HEK293 (cell line): ENCODE data around the gene CEP350.

Source experiments
- AEBP2 ChIP-seq: fragments of 450-650 bp; formaldehyde crosslinking; IDR thresholded peaks from 2 replicates; pipeline ENCODE4 v1.5.1; 2016; ENCODE audit warnings: missing biosample characterization, missing genetic modification characterization, borderline replicate concordance
- BCL11A ChIP-seq: fragments of 450-650 bp; formaldehyde crosslinking; IDR thresholded peaks from 2 replicates; pipeline ENCODE4 v1.5.1; 2016; ENCODE audit warnings: low read depth, missing biosample characterization, missing genetic modification characterization
- ELK4 ChIP-seq: IDR thresholded peaks from 2 replicates; pipeline ENCODE4 v1.6.1; 2011; ENCODE audit warnings: mild to moderate bottlenecking, low read depth, low read length, borderline replicate concordance
- GLI4 ChIP-seq: fragments of 450-650 bp; formaldehyde crosslinking; IDR thresholded peaks from 2 replicates; pipeline ENCODE4 v1.5.1; 2016; ENCODE audit warnings: missing biosample characterization, missing genetic modification characterization
- HOXA7 ChIP-seq: sonication (generic); formaldehyde crosslinking; IDR thresholded peaks from 2 replicates; pipeline ENCODE4 v1.8.1; 2022; ENCODE audit warnings: missing genetic modification reagents, borderline replicate concordance
- IKZF3 ChIP-seq: fragments of 450-650 bp; IDR thresholded peaks from 2 replicates; pipeline ENCODE4 v1.5.0; 2018; ENCODE audit warnings: missing biosample characterization, mild to moderate bottlenecking, missing genetic modification characterization, moderate library complexity
- KLF10 ChIP-seq: fragments of 450-650 bp; IDR thresholded peaks from 2 replicates; pipeline ENCODE4 v1.5.1; 2018; ENCODE audit warnings: missing biosample characterization, mild to moderate bottlenecking, missing genetic modification characterization
- KLF9 ChIP-seq: fragments of 450-650 bp; formaldehyde crosslinking; IDR thresholded peaks from 2 replicates; pipeline ENCODE4 v1.5.1; 2016; ENCODE audit warnings: missing biosample characterization, missing genetic modification characterization, low read depth
- OSR2 ChIP-seq: fragments of 450-650 bp; formaldehyde crosslinking; IDR thresholded peaks from 2 replicates; pipeline ENCODE4 v1.5.1; 2016; ENCODE audit warnings: missing biosample characterization, missing genetic modification characterization
- REPIN1 ChIP-seq: fragments of 450-650 bp; formaldehyde crosslinking; IDR thresholded peaks from 2 replicates; pipeline ENCODE4 v1.5.1; 2017; ENCODE audit warnings: missing biosample characterization, missing genetic modification characterization, low read depth
- SETDB1 ChIP-seq: IDR thresholded peaks from one replicate; pipeline ENCODE4 v1.6.1; 2017; ENCODE audit warnings: mild to moderate bottlenecking, low read length, moderate library complexity, mixed read lengths; ENCODE audit not compliant: insufficient read length
- WT1 ChIP-seq: fragments of 450-650 bp; formaldehyde crosslinking; IDR thresholded peaks from 2 replicates; pipeline ENCODE4 v1.5.1; 2016; ENCODE audit warnings: missing biosample characterization, missing genetic modification characterization
- ZBTB1 ChIP-seq: fragments of 450-650 bp; formaldehyde crosslinking; IDR thresholded peaks from 2 replicates; pipeline ENCODE4 v1.5.1; 2016; ENCODE audit warnings: missing biosample characterization, missing genetic modification characterization
- ZBTB17 ChIP-seq: fragments of 450-650 bp; formaldehyde crosslinking; IDR thresholded peaks from 2 replicates; pipeline ENCODE4 v1.5.1; 2016; ENCODE audit warnings: missing biosample characterization, missing genetic modification characterization
- ZNF146 ChIP-seq: fragments of 450-650 bp; formaldehyde crosslinking; IDR thresholded peaks from 2 replicates; pipeline ENCODE4 v1.5.1; 2016; ENCODE audit warnings: missing biosample characterization, missing genetic modification characterization
- ZNF18 ChIP-seq: fragments of 450-650 bp; formaldehyde crosslinking; IDR thresholded peaks from 2 replicates; pipeline ENCODE4 v1.5.1; 2016; ENCODE audit warnings: missing biosample characterization, missing genetic modification characterization
- ZNF23 ChIP-seq: fragments of 450-650 bp; formaldehyde crosslinking; IDR thresholded peaks from 2 replicates; pipeline ENCODE4 v1.5.1; 2016; ENCODE audit warnings: missing biosample characterization, missing genetic modification characterization, borderline replicate concordance
- ZNF248 ChIP-seq: fragments of 450-650 bp; formaldehyde crosslinking; IDR thresholded peaks from 2 replicates; pipeline ENCODE4 v1.5.1; 2017; ENCODE audit warnings: missing biosample characterization, missing genetic modification characterization
- ZNF266 ChIP-seq: fragments of 450-650 bp; formaldehyde crosslinking; IDR thresholded peaks from 2 replicates; pipeline ENCODE4 v1.5.1; 2016; ENCODE audit warnings: missing biosample characterization, missing genetic modification characterization, low read depth
- ZNF280C ChIP-seq: fragments of 450-650 bp; formaldehyde crosslinking; IDR thresholded peaks from 2 replicates; pipeline ENCODE4 v1.5.1; 2016; ENCODE audit warnings: missing biosample characterization, missing genetic modification characterization
- ZNF311 ChIP-seq: fragments of 450-650 bp; formaldehyde crosslinking; IDR thresholded peaks from 2 replicates; pipeline ENCODE4 v1.5.1; 2017; ENCODE audit warnings: missing biosample characterization, missing genetic modification characterization, borderline replicate concordance
- ZNF324 ChIP-seq: fragments of 450-650 bp; formaldehyde crosslinking; IDR thresholded peaks from 2 replicates; pipeline ENCODE4 v1.5.1; 2016; ENCODE audit warnings: missing biosample characterization, missing genetic modification characterization
- ZNF335 ChIP-seq: fragments of 450-650 bp; formaldehyde crosslinking; conservative IDR thresholded peaks from 2 replicates; pipeline ENCODE4 v1.5.1; 2016; ENCODE audit warnings: missing biosample characterization, missing genetic modification characterization
- ZNF404 ChIP-seq: fragments of 450-650 bp; formaldehyde crosslinking; IDR thresholded peaks from 2 replicates; pipeline ENCODE4 v1.5.1; 2017; ENCODE audit warnings: missing biosample characterization, missing genetic modification characterization
- ZNF521 ChIP-seq: fragments of 450-650 bp; formaldehyde crosslinking; IDR thresholded peaks from 2 replicates; pipeline ENCODE4 v1.5.1; 2017; ENCODE audit warnings: missing biosample characterization, mild to moderate bottlenecking, missing genetic modification characterization
- ZNF596 ChIP-seq: fragments of 450-650 bp; IDR thresholded peaks from 2 replicates; pipeline ENCODE4 v1.5.0; 2018; ENCODE audit warnings: missing biosample characterization, mild to moderate bottlenecking, missing genetic modification characterization, moderate library complexity
- ZNF610 ChIP-seq: fragments of 450-650 bp; formaldehyde crosslinking; IDR thresholded peaks from 2 replicates; pipeline ENCODE4 v1.5.1; 2016; ENCODE audit warnings: missing biosample characterization, missing genetic modification characterization, borderline replicate concordance
- ZNF624 ChIP-seq: fragments of 450-650 bp; formaldehyde crosslinking; IDR thresholded peaks from 2 replicates; pipeline ENCODE4 v1.5.1; 2017; ENCODE audit warnings: missing biosample characterization, missing genetic modification characterization
- ZNF658 ChIP-seq: fragments of 450-650 bp; formaldehyde crosslinking; IDR thresholded peaks from 2 replicates; pipeline ENCODE4; 2016; ENCODE audit warnings: missing biosample characterization, missing genetic modification characterization
- ZNF704 ChIP-seq: fragments of 450-650 bp; formaldehyde crosslinking; IDR thresholded peaks from 2 replicates; pipeline ENCODE4 v1.5.1; 2016; ENCODE audit warnings: missing biosample characterization, missing genetic modification characterization
- ZSCAN30 ChIP-seq: fragments of 450-650 bp; IDR thresholded peaks from 2 replicates; pipeline ENCODE4 v1.5.1; 2018; ENCODE audit warnings: missing biosample characterization, mild to moderate bottlenecking, missing genetic modification characterization, moderate library complexity
- ZSCAN4 ChIP-seq: fragments of 450-650 bp; formaldehyde crosslinking; IDR thresholded peaks from 2 replicates; pipeline ENCODE4 v1.5.1; 2017; ENCODE audit warnings: missing biosample characterization, missing genetic modification characterization

The CEP350 gene

GRCh38 chr1:179973198-179974110 is 18.8 kb downstream of the CEP350 start (continued):
- TF ChIP-seq ZNF335 (peak; percentile 21; the same call in 1 of the 2 replicates), ZNF404 (tag by site-specific recombination) (no peak), GLI4 (no peak), HOXA7 (CRISPR knock-in tag) (no peak), IKZF3 (no peak), REPIN1 (no peak), OSR2 (peak; percentile 83), KLF10 (tag by site-specific recombination) (0 out of 2 replicates have a peak, but pooled peaks have one; percentile 40), AEBP2 (tag by site-specific recombination) (0 out of 2 replicates have a peak, but pooled peaks have one; percentile 72), ZNF23 (tag by site-specific recombination) (no peak), ZNF248 (no peak), ELK4 (no peak), ZNF521 (tag by site-specific recombination) (no peak), ZBTB17 (tag by site-specific recombination) (0 out of 2 replicates have a peak, but pooled peaks have one; percentile 26), WT1 (tag by site-specific recombination) (no peak), ZNF610 (tag by site-specific recombination) (no peak), ZSCAN4 (tag by site-specific recombination) (peak; percentile 65), ZNF266 (tag by site-specific recombination) (no peak), SETDB1 (no peak), ZNF146 (no peak), ZBTB1 (tag by site-specific recombination) (no peak), ZNF704 (tag by site-specific recombination) (no peak), ZNF596 (tag by site-specific recombination) (no peak), ZNF658 (tag by site-specific recombination) (no peak), ZNF624 (no peak), KLF9 (no peak), BCL11A (tag by site-specific recombination) (peak; percentile 9; the same call in 1 of the 2 replicates), ZNF280C (tag by site-specific recombination) (no peak), ZSCAN30 (tag by site-specific recombination) (no peak), ZNF311 (tag by site-specific recombination) (no peak), ZNF18 (no peak), ZNF324 (0 out of 2 replicates have a peak, but pooled peaks have one; percentile 67)
